A549 (cell line): ENCODE results near the gene IGFBP3.

ENCODE experiments used
- CEBPB ChIP-seq, 2 experiments: fragments of >200 bp in 1 of 2; sonication (Bioruptor Twin) in 1 of 2; formaldehyde crosslinking in 1 of 2; IDR thresholded peaks; 2 replicates each; pipeline ENCODE4 v1.6.1; 2012 to 2016
- POLR2A ChIP-seq: IDR thresholded peaks from 2 replicates; pipeline ENCODE4 v1.6.1; 2012; ENCODE audit warnings: mild to moderate bottlenecking, low read length

- TF ChIP-seq POLR2A (no peak), CEBPB (IDR thresholded peaks at IDR 0.05) (no peak)
Measured at GRCh38 chr7:45940939-45941338, 19.9 kb upstream of the IGFBP3 start.
